Loucy (cell line): Measurements from ENCODE around the gene TMPRSS7.

Source experiments
- EZH2phosphoT487 ChIP-seq: fragments of 200-600 bp; IDR thresholded peaks from 2 replicates; pipeline ENCODE4 v1.6.1; 2018; ENCODE audit warnings: antibody characterized with exemption, mild to moderate bottlenecking, moderate library complexity, borderline replicate concordance
- TF ChIP-seq, protein P1 (sequence below): fragments of 200-600 bp; sonication (generic); conservative IDR thresholded peaks from 2 replicates; pipeline ENCODE4 v1.5.1; 2014; ENCODE audit warnings: mild to moderate bottlenecking, antibody characterized with exemption, low read length

DNA sequence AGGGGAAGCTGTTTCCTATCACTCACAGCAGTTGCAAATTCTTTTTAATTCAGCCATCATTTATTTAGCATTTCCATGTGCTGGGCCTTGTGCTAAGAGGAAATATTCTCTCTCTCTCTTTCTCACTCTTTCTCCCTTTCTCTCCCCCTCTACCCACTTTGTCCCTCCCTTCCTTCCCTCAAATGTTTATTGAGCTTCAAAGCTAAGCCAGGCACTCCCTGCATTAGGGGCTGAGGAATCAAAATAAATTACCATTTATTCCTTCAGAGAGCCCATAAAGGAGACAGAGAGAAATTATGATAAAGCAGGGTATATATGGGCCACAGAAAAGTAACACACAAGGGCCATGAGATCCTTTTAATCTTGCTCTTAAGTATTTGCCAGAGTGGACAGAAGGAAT is 6.8 kb downstream of the TMPRSS7 start:
- TF ChIP-seq, protein P1, sequence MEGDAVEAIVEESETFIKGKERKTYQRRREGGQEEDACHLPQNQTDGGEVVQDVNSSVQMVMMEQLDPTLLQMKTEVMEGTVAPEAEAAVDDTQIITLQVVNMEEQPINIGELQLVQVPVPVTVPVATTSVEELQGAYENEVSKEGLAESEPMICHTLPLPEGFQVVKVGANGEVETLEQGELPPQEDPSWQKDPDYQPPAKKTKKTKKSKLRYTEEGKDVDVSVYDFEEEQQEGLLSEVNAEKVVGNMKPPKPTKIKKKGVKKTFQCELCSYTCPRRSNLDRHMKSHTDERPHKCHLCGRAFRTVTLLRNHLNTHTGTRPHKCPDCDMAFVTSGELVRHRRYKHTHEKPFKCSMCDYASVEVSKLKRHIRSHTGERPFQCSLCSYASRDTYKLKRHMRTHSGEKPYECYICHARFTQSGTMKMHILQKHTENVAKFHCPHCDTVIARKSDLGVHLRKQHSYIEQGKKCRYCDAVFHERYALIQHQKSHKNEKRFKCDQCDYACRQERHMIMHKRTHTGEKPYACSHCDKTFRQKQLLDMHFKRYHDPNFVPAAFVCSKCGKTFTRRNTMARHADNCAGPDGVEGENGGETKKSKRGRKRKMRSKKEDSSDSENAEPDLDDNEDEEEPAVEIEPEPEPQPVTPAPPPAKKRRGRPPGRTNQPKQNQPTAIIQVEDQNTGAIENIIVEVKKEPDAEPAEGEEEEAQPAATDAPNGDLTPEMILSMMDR: no peak
- no peak for TF ChIP-seq EZH2phosphoT487
